NCI-H1105 (cell line): ENCODE results near the gene C3orf49.

Experiments
- DNase-seq: peaks from one replicate; lab custom pipeline; 2025; lab: John Stamatoyannopoulos, UW

Gene C3orf49

GRCh38 chr3:63851287-63851686 lies 32.2 kb downstream of the C3orf49 start:
- DNase-seq = no peak

DNA sequence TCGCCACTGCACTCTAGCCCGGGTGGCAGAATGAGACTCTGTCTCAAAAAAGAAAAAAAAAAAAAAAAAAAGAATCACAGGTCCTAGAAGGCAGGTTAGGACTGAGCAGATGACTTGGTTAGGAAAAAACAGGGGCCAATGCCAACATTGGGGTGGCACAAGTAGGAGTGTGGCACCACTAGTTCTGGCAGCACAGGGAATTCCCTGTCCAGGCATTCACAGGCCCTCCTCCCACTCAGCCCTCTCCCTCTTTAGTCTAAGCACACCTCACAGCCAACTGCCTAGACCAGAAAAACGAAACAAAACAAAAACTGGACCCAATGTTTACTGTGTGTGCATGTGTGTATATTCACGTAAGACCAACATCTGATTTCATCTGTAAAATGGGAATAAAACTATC lies 34.0 kb downstream of the C3orf49 start:
- DNase-seq = no peak

DNA sequence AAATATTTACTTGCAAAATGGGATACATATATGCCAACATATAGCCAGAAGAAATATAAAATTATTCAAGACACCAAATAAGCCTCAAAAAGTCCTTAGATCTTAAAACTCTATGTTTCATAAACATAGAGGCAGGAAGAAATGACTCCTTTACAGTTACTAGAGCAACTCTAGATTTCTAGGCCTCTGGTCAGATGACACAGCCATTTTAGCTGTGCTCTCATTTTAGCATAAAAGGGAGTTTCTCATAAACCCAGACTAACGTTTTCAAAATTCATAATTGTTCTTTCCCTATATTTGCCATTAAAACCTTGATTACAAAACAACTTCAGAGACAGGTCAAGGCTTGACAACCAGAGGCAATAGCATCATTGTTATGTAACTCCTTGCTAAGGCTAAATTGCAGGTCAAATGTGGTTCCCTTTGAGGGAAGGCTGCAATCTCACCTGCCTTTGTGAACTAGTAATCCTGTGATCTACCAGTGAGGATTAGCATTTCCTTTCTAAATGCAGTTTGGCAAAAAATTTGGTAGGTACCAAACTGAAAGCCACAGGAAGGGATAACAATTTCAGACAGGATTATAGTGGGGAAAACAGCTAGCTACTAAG lies 36.3 kb downstream of the C3orf49 start:
- no peak for DNase-seq

- DNase-seq = no peak
Measured at GRCh38 chr3:63857311-63857710, 38.2 kb downstream of the C3orf49 start.

DNA sequence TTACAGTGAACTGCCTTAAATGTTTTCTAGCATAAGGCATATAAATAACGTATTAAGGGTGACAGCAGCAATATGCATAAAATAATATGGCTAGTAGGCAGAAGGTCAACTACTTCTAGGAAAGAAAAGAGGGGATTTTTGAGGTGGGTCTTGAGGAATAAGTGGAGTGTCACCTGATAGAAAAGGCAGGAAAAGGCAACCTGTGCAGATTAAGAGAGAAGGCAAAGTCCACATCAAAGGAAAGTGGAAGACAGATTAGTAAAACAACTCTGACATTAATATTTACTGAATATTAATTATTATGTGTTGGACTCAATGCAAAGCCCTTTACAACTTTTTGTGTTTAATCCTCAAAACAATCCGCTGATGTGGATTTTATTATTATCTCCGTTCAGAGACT lies 41.7 kb downstream of the C3orf49 start:
- DNase-seq = no peak

DNA sequence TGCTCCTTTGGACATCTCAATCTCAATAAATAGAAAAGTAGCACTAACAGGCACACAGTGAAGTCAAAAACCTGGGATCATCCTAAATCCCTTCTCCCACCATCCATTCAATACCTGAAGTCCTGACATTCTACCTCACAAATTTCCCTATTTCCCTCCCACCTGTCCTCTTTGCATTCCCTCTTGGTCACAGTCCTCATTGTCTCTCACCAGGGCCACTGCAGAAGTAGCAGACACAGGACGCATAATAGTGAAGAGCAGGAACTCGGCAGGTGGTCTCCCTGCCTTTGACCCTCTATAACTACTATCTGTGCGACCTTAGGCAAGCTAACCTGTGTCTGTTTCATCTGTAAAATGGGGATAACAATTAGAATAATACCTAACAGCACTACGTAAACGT lies 42.2 kb downstream of the C3orf49 start:
- no peak for DNase-seq

DNA sequence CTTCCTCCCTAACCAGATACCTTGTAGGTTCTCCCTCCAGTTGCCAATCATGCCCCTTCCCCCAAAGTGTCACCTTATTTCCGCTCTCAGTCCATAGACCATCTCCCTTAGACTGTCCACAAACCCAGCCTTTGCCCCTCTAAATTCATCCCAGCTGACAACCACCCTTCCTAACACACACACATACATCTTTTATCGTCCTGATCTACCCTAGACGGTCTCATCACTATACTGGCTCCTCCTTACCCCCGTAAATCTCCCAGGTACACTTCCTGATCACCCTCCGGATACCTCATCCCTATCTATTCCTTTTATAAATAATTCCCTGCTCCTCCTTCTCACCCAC lies 43.7 kb downstream of the C3orf49 start:
- DNase-seq = no peak

DNA sequence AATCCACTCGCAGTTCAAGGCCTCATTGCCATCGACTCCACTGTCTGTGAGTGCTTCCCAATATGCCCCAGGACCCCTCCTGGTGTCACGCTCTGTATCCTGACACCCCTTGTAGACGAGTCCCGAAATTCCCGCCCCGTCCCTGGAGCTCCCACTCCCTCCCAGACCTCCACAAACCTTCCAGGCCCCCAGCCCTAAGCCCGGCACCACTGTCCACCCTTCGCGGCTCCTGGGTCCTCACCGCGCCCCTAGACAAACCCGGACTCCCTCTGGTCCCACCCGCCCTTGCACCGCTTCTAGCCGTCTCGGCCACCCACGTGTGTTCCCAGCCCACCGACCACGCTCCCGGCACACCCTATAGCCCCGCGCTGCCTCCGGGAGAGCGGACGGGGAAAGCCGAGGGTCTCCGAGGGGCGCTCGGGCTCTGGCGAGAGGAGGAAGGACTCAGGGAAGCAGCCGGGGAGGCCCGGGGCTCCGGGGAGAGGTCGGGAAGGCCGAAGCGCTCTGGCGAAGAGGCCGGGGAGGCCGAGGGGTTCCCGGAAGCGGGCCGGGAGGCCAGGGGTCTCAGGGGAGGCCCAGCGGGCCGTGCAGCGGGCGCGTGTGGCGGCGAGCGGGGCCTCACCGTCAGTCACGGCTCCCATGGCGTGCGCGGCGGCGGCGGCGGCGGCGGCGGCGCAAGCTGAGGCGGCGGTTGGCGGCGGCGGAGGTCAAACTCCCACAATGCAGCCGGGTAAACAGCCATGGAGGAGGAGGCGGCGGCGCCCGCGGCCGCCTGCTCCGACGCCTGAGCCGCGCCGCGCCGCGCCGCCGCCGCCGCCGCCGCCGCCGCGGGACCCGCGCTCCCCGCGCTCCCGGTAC lies 44.3 kb downstream of the C3orf49 start, which contains the start of the genes ATXN7 and THOC7:
Gene ATXN7, plus strand, starts transcription at position 718 of the 858 bp plus-strand sequence. CDS start 48,732 bp downstream, outside the sequence.
Gene THOC7, minus strand, starts transcription at position 656 of the 858 bp plus-strand sequence. Its CDS starts 15 bp downstream, at position 641.
- DNase-seq = peak; percentile 15

DNA sequence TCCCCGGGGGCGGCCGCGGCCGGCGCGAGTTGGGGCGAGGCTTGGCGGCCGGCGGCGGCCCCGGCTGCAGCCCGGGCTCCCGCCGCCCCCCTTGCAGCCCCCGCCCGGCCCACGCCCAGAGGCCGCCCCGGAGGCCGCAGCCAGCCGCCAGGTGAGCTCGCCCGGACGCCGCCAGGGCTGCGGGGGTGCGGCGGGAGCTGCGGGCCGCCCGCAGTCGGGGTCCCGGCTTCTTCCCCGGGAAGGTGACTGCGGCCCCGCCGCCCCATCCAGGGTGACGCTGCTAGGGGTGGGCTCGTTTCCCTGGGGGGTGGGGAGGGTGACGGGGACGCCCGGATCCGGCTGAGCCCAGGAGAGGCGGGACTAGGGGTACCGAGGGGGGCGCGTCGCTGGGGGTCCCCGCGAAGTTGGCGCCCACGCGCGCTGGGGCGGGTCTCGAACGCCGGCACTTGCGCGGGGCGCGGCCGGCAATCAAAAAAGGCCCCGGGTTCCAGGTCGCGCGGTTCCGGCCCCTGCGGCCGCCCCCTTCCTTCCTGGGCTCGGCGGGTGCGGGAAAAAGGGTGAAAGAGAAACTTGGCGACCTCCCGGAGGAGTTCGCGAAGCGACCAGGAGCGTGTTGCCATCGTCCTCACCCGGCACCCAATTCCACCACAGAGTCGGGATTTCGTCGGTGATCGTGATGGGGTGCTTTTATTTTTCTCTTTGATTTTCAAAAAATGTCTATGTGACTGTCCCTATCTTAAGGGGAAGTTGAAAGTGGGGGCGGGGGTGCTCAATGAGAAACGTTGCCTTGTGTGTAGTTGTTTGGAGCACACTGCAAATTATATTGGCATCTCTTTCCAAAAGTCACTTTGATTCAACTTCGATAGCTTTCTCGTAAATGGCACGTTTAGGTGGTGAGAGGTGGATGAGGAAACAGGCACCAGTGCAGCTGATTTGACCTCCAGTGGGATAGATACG lies 45.2 kb downstream of the C3orf49 start:
- no peak for DNase-seq

DNA sequence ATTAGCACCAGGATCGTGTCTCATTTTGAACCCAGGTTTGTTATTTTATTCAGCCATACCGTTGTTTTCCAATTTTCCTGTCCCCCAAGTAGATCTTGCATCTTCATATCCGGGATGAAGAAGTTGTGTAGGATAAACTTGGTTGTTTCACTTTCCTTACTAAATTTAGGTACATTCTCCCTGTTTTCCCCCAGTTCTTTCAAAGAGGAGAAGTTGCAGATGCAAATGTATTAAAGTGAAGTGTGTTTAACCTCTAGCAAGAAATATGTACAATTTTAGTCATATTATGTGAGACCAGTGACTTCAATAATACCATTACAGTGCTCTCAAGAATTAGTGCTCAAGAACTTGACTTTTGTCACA lies 45.8 kb downstream of the C3orf49 start:
- no peak for DNase-seq

GRCh38 chr3:63867225-63867624 lies 48.1 kb downstream of the C3orf49 start:
- no peak for DNase-seq

GRCh38 chr3:63869940-63870614 lies 51.0 kb downstream of the C3orf49 start:
- no peak for DNase-seq

- no peak for DNase-seq
Measured at GRCh38 chr3:63870615-63871005, 51.5 kb downstream of the C3orf49 start.

- no peak for DNase-seq
Measured at GRCh38 chr3:63872135-63872924, 53.2 kb downstream of the C3orf49 start.

DNA sequence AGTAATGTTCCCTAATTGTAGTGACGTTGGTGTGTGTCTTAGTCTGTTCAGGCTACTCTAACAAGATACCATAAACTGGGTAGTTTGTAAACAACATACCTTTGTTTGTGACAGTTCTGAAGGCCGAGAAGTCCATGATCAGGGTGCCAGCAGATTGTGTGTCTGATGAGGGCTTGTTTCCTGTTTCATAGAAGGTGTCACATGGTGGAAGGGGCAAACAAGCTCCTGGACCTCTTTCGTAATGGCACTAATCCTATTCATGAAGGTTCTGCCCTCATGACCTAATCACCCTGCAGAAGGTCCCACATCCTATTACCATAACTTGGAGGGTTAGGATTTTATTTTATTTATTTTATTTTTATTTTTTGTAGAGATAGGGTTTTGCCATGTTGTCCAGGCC lies 55.7 kb downstream of the C3orf49 start:
- DNase-seq = no peak

DNA sequence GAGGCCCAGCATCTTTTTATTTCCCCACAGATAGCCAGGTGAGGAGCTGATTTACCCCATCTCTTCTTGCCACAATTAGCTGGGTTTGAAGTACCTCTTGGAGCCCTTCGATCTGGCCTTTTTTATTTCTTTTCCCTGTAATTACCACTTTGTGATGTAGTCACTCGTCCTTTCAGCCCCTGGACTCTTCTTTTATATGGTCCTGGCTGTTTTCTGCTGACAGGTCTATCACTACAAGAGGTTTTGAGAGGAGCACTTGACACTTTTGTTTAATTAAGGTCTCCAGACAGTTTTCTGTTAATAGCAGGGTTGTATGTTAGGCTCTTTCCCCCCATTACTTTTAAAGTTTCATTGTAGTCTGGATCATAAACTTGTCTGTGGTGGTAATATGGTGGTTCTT lies 56.4 kb downstream of the C3orf49 start:
- DNase-seq = peak; percentile 59

DNA sequence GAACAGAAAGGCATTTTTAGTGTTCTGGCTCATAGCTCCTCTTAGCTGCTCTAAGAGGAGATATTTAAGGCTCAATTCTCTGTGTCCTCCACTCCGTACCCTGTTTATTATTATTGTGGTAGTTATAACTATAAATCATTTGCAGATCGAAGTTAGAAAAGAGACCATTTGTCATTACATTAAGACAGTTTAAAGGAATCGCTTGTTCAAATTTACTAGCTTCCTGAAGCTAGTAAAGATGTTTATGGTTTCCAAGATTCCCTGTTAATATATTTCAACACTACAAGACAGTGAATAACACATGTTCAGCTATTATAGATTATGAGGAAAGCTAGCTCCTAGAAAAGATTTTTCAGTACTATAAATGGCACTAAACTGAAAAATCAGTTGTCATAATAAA lies 57.2 kb downstream of the C3orf49 start:
- DNase-seq = no peak

- DNase-seq = no peak
Measured at GRCh38 chr3:63877737-63878393, 58.8 kb downstream of the C3orf49 start.

DNA sequence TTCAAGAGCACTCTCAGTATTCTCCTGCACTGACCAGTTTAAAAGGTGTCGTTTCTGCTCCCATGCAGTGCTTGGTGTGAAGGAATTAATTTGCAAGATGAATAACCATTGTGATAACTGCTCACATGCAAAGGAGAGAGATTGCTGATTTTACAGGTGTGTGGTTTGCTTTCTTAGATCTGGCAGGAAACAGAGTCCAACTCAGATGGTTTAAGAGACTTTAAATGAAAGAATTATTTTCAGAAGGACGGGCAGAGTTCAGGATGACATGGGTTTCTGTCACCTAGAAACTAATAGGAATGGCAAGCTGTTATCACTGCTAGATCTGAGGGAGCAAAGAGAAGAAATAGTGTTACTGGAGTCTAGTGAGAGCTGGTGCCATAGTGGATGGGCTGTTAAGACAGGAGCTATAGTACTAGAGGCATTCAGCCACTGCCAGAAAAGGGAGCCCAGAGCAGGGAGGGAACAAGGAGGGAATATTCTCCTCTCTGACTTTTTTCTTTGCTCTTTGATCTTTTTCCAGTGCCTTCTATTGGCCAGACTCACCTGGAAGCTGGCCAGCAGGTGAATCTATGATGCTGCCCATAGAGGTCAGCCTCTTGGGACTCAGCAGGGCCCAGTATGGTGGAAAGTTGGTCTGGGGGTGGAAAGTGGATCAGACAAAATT lies 59.4 kb downstream of the C3orf49 start:
- DNase-seq = no peak

DNA sequence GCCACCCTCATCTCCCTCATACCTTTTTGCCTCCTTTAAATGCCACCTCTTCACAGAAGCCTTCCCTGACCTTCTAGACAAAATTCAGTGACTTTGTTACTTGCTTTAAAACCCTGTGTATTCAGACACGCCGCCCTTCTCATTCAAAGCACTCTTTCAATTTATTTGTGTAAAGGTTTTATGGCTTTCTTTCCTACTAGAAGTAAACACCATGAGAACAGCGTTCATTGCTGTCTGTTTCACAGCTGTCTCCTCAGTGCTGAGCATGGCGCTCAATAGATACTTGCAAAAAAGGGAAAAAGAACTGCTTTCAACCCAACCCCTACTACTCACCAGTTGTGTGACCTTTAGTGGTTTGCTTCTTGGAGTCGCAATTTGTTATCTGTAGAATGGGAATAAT lies 61.6 kb downstream of the C3orf49 start:
- DNase-seq = no peak
